K562 (cell line): ENCODE data around the gene ZNF644. TPM values are rescaled to one million over a fixed set of nuclear protein-coding genes. Genes with fewer than 3 reads are reported as not detected.

Experiments used
- ATAC-seq: fragments of 200-7000 bp; cut with Tn5 transposase; 3 replicates; pipeline ENCODE4 v1.9.1; 2020; ENCODE audit warnings: moderate library complexity
- BruUV-seq: library from RNA; stranded (reverse); fragments of 400-500 nt; replicated peaks from 2 replicates; lab custom pipeline; 2021; lab: Mats Ljungman, UMichigan
- CTCF ChIA-PET: fragments of 300-600 bp; formaldehyde crosslinking; extraction: SDS; loops from one replicate; lab custom pipeline; 2021; ENCODE audit warnings: low intra/inter-chr PET ratio; lab: Yijun Ruan, JAX
- POLR2A ChIA-PET: fragments of 300-600, 350-650 bp; sonication (Branson Sonifier 250); formaldehyde crosslinking; extraction: SDS; loops from one replicate; lab custom pipeline; 2021; ENCODE audit warnings: antibody characterized with exemption, inconsistent platforms; lab: Yijun Ruan, JAX
- DNase-seq, 4 experiments: peaks; one replicate each; pipeline versions ENCODE4 v3.0.0 to v3.0.0-alpha.2; 2011 to 2018; ENCODE audit warnings: low spot score in 3 of 4, mixed read lengths in 3 of 4; ENCODE audit errors: extremely low read depth in 1 of 4
- FAIRE-seq: peaks from 2 replicates; lab custom pipeline; 2011; peaks lifted over from hg19 to GRCh38; lab: Jason Lieb, UNC
- H2AFZ ChIP-seq: 2 replicates; pipeline ENCODE4 v1.6.0; 2011; ENCODE audit warnings: low read depth, low read length, control low read depth, inconsistent platforms
- H3K27ac ChIP-seq: fragments of 200-600 bp; 3 replicates; pipeline ENCODE4 v1.8.0; 2011; ENCODE audit warnings: low read depth, mild to moderate bottlenecking, control low read depth, inconsistent platforms, low read length, moderate library complexity, mixed read lengths; ENCODE audit errors: extremely low read depth
- H3K27me3 ChIP-seq, 2 experiments: fragments of 300-600 bp in 1 of 2; 2 replicates in 1 of 2; 3 replicates in 1 of 2; pipeline versions ENCODE4 v1.6.0 to v1.8.0; 2011; ENCODE audit warnings: inconsistent platforms in 2 of 2, low read length in 2 of 2, mild to moderate bottlenecking in 1 of 2, mixed read lengths in 1 of 2, moderate library complexity in 1 of 2; ENCODE audit not compliant: control insufficient read depth in 2 of 2, insufficient read depth in 2 of 2
- H3K36me3 ChIP-seq: fragments of 300-600 bp; 3 replicates; pipeline ENCODE4 v1.8.0; 2011; ENCODE audit warnings: mild to moderate bottlenecking, low read length, inconsistent platforms; ENCODE audit not compliant: control insufficient read depth, insufficient read depth
- H3K4me1 ChIP-seq, 2 experiments: fragments of 200-600 bp in 1 of 2; replicated peaks in 1 of 2; 2 replicates in 1 of 2; 3 replicates in 1 of 2; pipeline versions ENCODE4 v1.5.1 to v1.8.0; 2011; ENCODE audit warnings: inconsistent platforms in 2 of 2, low read length in 2 of 2, mild to moderate bottlenecking in 1 of 2, mixed read lengths in 1 of 2, moderate library complexity in 1 of 2; ENCODE audit not compliant: control insufficient read depth in 2 of 2, insufficient read depth in 2 of 2
- H3K4me2 ChIP-seq: 2 replicates; pipeline ENCODE4 v1.6.1; 2011; ENCODE audit warnings: low read length, control low read depth, inconsistent platforms, mixed read lengths; ENCODE audit not compliant: insufficient read depth
- H3K4me3 ChIP-seq: fragments of 200-600 bp; sonication (generic), shearing (Covaris generic); 2 replicates; pipeline ENCODE4 v1.5.1; 2016; ENCODE audit warnings: control low read depth, inconsistent platforms
- H3K79me2 ChIP-seq: fragments of 200-600 bp; 3 replicates; pipeline ENCODE4 v1.8.0; 2011; ENCODE audit warnings: low read length, inconsistent platforms; ENCODE audit not compliant: control insufficient read depth, insufficient read depth
- H3K9ac ChIP-seq, 2 experiments: 2 replicates each; pipeline versions ENCODE4 v1.6.0 to v1.6.1; 2011; ENCODE audit warnings: low read depth in 2 of 2, low read length in 2 of 2, control low read depth in 1 of 2, inconsistent platforms in 1 of 2, mild to moderate bottlenecking in 1 of 2, mixed read lengths in 1 of 2; ENCODE audit not compliant: insufficient read depth in 1 of 2
- H3K9me1 ChIP-seq: one replicate; pipeline ENCODE4 v1.6.0; 2011; ENCODE audit warnings: inconsistent platforms, mild to moderate bottlenecking, low read length, moderate library complexity; ENCODE audit not compliant: control insufficient read depth, insufficient read depth
- H3K9me3 ChIP-seq: replicated peaks from 2 replicates; pipeline ENCODE4 v1.5.1; 2011; ENCODE audit warnings: low read depth, low read length, inconsistent platforms; ENCODE audit not compliant: control insufficient read depth, insufficient read depth
- H4K20me1 ChIP-seq: replicated peaks from 2 replicates; pipeline ENCODE4 v1.6.1; 2011; ENCODE audit warnings: low read length, inconsistent platforms, mixed read lengths; ENCODE audit not compliant: control insufficient read depth, insufficient read depth
- CXXC5 ChIP-seq: fragments of 250-450 bp; sonication (Bioruptor Pico); IDR thresholded peaks from 2 replicates; pipeline ENCODE4 v1.8.0; 2022; ENCODE audit warnings: inconsistent platforms, mild to moderate bottlenecking, moderate library complexity
- E2F1 ChIP-seq: sonication (generic); formaldehyde crosslinking; IDR thresholded peaks from 2 replicates; pipeline ENCODE4 v1.8.1; 2023; ENCODE audit warnings: mild to moderate bottlenecking, missing genetic modification reagents, moderate library complexity
- FOXK2 ChIP-seq, 2 experiments: fragments of 450-650 bp; IDR thresholded peaks in 1 of 2; conservative IDR thresholded peaks in 1 of 2; 2 replicates each; pipeline ENCODE4 v1.6.1; 2016; ENCODE audit warnings: low read depth in 2 of 2, mild to moderate bottlenecking in 1 of 2
- LCOR ChIP-seq: sonication (generic); formaldehyde crosslinking; IDR thresholded peaks from 2 replicates; pipeline ENCODE4 v1.8.0; 2022; ENCODE audit warnings: mild to moderate bottlenecking, missing genetic modification reagents
- MCM2 ChIP-seq: fragments of 450-650 bp; IDR thresholded peaks from 2 replicates; pipeline ENCODE4 v1.6.1; 2017; ENCODE audit warnings: low read depth, mild to moderate bottlenecking
- MIER1 ChIP-seq: fragments of 450-650 bp; IDR thresholded peaks from 2 replicates; pipeline ENCODE4 v1.6.1; 2016; ENCODE audit warnings: antibody characterized with exemption, mild to moderate bottlenecking, low read depth
- MITF ChIP-seq: IDR thresholded peaks from 2 replicates; pipeline ENCODE4 v1.6.1; 2014; ENCODE audit warnings: antibody characterized with exemption
- NCOA6 ChIP-seq: fragments of 450-650 bp; IDR thresholded peaks from 2 replicates; pipeline ENCODE4 v1.6.1; 2017; ENCODE audit warnings: mild to moderate bottlenecking
- NCOR1 ChIP-seq: fragments of 450-650 bp; IDR thresholded peaks from 2 replicates; pipeline ENCODE4 v1.6.1; 2016; ENCODE audit warnings: mild to moderate bottlenecking, moderate library complexity
- POLR3A ChIP-seq: IDR thresholded peaks from 2 replicates; pipeline ENCODE4 v1.6.1; 2011; ENCODE audit warnings: borderline replicate concordance, mild to moderate bottlenecking, moderate library complexity; ENCODE audit not compliant: insufficient read length, insufficient read depth; ENCODE audit errors: extremely low read depth
- SAP30 ChIP-seq: fragments of 200-600 bp; sonication (generic); IDR thresholded peaks from 2 replicates; pipeline ENCODE4 v1.6.1; 2012; ENCODE audit warnings: borderline replicate concordance, low read depth, mild to moderate bottlenecking, moderate library complexity, low read length, control low read depth, inconsistent platforms; ENCODE audit not compliant: insufficient read depth, poor library complexity, severe bottlenecking
- TBL1XR1 ChIP-seq, 2 experiments: IDR thresholded peaks; 2 replicates each; pipeline ENCODE4 v1.6.1; 2012; ENCODE audit warnings: improper control_type of control experiment in 2 of 2, low read length in 2 of 2, mild to moderate bottlenecking in 1 of 2
- ZBTB7A ChIP-seq: IDR thresholded peaks from 2 replicates; pipeline ENCODE4 v1.6.1; 2011; ENCODE audit warnings: low read depth, mild to moderate bottlenecking, low read length, moderate library complexity, borderline replicate concordance; ENCODE audit not compliant: control insufficient read depth
- ZC3H11A ChIP-seq: IDR thresholded peaks from 2 replicates; pipeline ENCODE4 v1.6.1; 2012; ENCODE audit warnings: low read depth, low read length, improper control_type of control experiment
- ZNF274 ChIP-seq: IDR thresholded peaks from 2 replicates; pipeline ENCODE4 v1.6.1; 2011; ENCODE audit warnings: low read depth, mild to moderate bottlenecking, low read length, moderate library complexity, borderline replicate concordance
- ZNF445 ChIP-seq: fragments of 250-450 bp; sonication (Bioruptor Pico); IDR thresholded peaks from 2 replicates; pipeline ENCODE4 v1.4.0; 2020; ENCODE audit warnings: low read depth, mild to moderate bottlenecking, moderate library complexity
- in situ Hi-C: fragments of 300-500 bp; cut with MboI; formaldehyde crosslinking; loops from 4 replicates; pipeline ENCODE4 v1.15.0; 2018; ENCODE audit warnings: inconsistent platforms, mixed read lengths
- intact Hi-C: fragments of 100-400 bp; cut with micrococcal nuclease; formaldehyde crosslinking; loops from 2 replicates; pipeline ENCODE4 v1.14.2; 2022
- polyA plus RNA-seq, 8 experiments: library from polyadenylated mRNA; depleted of rRNA in 4 of 8; stranded (reverse) in 5 of 8; unstranded in 3 of 8; fragments of >200 nt; fragmentation: Nextera tagmentation in 2 of 8; fragmentation: Illumina TruSeq in 1 of 8; extraction: Ambion mirVana in 2 of 8; extraction: Trizol in 1 of 8; gene quantifications; 2 replicates each; pipeline versions ENCODE4 v1.2.1 to v1.2.3, GENCODE V29; 2011 to 2014; ENCODE audit warnings: inconsistent platforms in 1 of 8, missing spikeins in 1 of 8
- total RNA-seq, 7 experiments: library from RNA; depleted of rRNA in 6 of 7; stranded (reverse); fragments of >200 nt in 6 of 7; fragmentation: Illumina TruSeq in 2 of 7; extraction: Trizol in 2 of 7; gene quantifications; 2 replicates each; pipeline versions ENCODE4 v1.2.1 to v1.2.3, GENCODE V29; 2011 to 2021; ENCODE audit warnings: low replicate concordance in 1 of 7
- TF ChIP-seq, protein P1 (sequence below): fragments of 200-800 bp; sonication (Bioruptor generic); IDR thresholded peaks from 2 replicates; pipeline ENCODE4 v1.6.1; 2017; ENCODE audit warnings: missing genetic modification characterization, missing compliant biosample characterization

The ZNF644 gene
- total and polyA plus RNA-seq, 9 of the 15 experiments (the other 6 are each of a cell fraction or from before 2014, with no cell fraction given): 25.3 to 71.4 (median 39.6) TPM

DNA sequence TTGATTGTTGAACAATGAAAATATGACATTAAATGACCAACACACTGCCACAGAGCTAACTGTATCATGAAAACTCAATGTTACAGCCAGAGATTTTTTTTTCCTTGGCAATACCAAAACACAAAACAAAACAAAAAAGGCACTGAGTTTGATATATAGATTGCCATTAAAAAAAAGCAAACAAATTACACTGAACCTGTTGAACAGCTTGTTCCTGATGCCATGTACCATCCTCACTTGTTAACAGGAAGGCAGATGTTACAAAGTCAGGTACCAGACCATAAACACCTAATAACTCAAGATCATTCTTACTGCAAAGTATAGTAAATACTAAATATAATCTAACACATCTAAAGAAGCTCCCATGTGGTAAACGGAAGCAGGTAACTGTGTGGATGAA is 75.2 kb downstream of the ZNF644 start (continued):
- TF ChIP-seq MITF (no peak), NCOA6 (no peak)
- TF ChIP-seq, protein P1, sequence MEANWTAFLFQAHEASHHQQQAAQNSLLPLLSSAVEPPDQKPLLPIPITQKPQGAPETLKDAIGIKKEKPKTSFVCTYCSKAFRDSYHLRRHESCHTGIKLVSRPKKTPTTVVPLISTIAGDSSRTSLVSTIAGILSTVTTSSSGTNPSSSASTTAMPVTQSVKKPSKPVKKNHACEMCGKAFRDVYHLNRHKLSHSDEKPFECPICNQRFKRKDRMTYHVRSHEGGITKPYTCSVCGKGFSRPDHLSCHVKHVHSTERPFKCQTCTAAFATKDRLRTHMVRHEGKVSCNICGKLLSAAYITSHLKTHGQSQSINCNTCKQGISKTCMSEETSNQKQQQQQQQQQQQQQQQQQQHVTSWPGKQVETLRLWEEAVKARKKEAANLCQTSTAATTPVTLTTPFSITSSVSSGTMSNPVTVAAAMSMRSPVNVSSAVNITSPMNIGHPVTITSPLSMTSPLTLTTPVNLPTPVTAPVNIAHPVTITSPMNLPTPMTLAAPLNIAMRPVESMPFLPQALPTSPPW: no peak

- ATAC-seq (no peak), FAIRE-seq (no peak), DNase-seq (no peak)
- H3K4me1 ChIP-seq: no peaks in the 10 kb centered on the region
- no TSS peak for BruUV-seq
- H3K79me2 ChIP-seq: peaks cover 64% of the 10 kb centered on the region
- in situ Hi-C loops: no loop called here
- no peaks in the 10 kb centered on the region for H4K20me1 ChIP-seq
- intact Hi-C loops: no loop called here
- no peaks in the 10 kb centered on the region for H3K9me1 ChIP-seq
- ChIA-PET POLR2A (interaction anchor here (0.6 to 0.9 kb wide), 2 partner anchors 8 to 15 kb away, joined by 3 read pairs; no protein-coding TSS in a partner anchor), CTCF (no interaction called here)
- no peak overlapping the region for H3K4me2 ChIP-seq
- H3K36me3 ChIP-seq: peaks cover 18% of the 10 kb centered on the region
- no peak overlapping the region for H2AFZ ChIP-seq
- no peak overlapping the region for H3K4me3 ChIP-seq
- H3K27ac ChIP-seq: no peak overlapping the region
- H3K9ac ChIP-seq: no peak overlapping the region
- no peaks in the 10 kb centered on the region for H3K9me3 ChIP-seq
- no peaks in the 10 kb centered on the region for H3K27me3 ChIP-seq
- TF ChIP-seq MCM2: no peak
- no peak for TF ChIP-seq ZBTB7A
- no peak for TF ChIP-seq FOXK2 (conservative IDR thresholded peaks at IDR 0.05 in 1 of 2, IDR thresholded peaks at IDR 0.05 in 1 of 2; ENCODE audit: low read depth in 2 of 2)
- no peak for TF ChIP-seq MIER1
- no peak for TF ChIP-seq LCOR (CRISPR knock-in tag)
- TF ChIP-seq POLR3A: no peak
- TF ChIP-seq ZC3H11A: no peak
- TF ChIP-seq E2F1 (CRISPR knock-in tag): no peak
- no peak for TF ChIP-seq ZNF445 (CRISPR knock-in tag)
- TF ChIP-seq NCOR1: no peak
- TF ChIP-seq ZNF274: no peak
- no peak for TF ChIP-seq CXXC5 (CRISPR knock-in tag)
- TF ChIP-seq SAP30: no peak
- no peak for TF ChIP-seq TBL1XR1 (IDR thresholded peaks at IDR 0.05; ENCODE audit: low read length in 2 of 2)
Measured at GRCh38 chr1:90945287-90945686, 76.5 kb downstream of the ZNF644 start.
